HG03575 (cell line): ENCODE results near the gene SLC66A2.

Experiments used
- ATAC-seq: cut with Tn5 transposase; IDR thresholded peaks from one replicate; pipeline ENCODE4 v1.9.1; 2021; ENCODE audit not compliant: unreplicated experiment, insufficient number of reproducible peaks, low FRiP score; ENCODE audit errors: extremely low read depth

SLC66A2 gene

DNA sequence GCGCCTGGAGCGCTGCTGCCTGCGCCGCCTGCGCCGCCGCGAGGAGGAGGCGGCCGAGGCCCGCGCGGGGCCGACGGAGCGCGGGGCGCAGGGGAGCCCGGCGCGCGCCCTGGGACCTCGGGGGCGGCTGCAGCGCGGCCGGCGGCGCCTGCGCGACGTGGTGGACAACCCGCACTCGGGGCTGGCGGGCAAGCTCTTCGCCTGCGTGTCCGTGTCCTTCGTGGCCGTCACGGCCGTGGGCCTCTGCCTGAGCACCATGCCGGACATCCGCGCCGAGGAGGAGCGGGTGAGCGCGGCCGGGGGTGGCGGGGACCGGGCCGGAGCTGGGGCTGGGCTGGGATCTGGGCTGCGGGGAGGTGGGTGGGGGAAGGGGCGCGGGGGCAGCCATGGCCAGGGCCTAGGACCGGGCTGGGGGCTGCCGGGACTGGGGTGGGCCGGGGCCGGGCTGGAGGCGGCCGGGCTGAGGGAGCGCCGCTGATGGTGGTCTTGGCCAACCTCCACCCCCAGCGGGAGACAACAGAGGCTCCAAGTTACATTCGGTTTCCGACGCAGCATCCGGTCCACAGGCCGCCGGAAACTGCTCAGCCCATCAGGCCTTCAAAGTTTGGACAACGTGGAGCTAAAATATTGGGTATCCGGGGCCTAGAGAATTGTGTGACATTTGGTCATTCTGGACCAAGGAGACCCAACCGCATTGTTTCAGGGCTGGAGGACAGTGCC lies 87.3 kb downstream of the SLC66A2 start:
- no peak for ATAC-seq

DNA sequence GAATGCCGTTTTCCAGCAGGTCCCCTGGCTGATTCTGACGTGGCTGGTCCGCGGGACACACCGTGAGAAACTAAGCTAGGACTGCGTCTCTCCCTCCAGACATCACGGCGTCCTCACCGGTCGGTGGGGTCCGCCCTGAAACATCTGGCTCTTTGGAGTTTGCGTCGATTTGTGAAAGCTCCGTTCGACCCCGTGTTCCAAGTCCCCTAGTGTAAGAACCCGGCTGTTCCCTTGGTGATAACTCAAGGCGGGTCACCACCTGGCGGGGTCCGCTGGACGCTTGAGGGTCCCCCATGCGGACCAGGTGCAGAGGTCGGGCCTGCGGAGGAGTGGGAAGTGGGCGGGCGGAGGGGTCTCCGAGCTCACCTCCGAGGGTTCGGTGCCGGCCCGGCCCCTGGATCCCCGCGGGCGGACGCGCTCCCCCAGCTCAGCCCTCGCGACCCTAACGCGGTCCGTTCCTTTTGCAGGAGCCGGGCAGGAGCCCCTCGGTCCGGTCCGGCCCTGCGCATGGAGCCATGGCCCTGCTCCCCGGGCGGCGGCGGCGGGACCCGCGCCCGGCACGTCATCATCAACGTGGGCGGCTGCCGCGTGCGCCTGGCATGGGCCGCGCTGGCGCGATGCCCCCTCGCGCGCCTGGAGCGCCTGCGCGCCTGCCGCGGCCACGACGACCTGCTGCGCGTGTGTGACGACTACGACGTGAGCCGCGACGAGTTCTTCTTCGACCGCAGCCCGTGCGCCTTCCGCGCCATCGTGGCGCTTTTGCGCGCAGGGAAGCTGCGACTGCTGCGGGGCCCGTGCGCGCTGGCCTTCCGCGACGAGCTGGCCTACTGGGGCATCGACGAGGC lies 88.1 kb downstream of the SLC66A2 start:
- ATAC-seq, result no peak

DNA sequence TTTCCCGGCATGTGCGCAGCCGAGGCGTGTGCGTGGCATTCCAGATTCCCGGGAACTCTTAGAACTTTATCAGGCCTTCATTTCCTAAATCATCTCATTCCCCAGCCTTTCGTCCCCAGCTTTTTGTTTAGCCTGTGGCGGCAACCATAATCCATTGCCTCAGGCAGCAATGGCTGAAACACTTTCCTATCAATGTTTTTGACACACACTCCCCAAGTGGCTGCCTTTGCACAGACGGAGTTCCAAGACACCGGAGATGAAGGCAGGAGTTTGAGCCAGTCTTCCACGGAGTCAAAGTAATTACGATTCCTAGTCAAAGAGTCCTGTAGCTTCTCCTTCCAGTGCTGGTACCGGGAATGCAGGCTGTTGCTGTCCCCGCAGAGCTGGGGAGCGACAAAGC lies 88.9 kb downstream of the SLC66A2 start:
- no peak for ATAC-seq

DNA sequence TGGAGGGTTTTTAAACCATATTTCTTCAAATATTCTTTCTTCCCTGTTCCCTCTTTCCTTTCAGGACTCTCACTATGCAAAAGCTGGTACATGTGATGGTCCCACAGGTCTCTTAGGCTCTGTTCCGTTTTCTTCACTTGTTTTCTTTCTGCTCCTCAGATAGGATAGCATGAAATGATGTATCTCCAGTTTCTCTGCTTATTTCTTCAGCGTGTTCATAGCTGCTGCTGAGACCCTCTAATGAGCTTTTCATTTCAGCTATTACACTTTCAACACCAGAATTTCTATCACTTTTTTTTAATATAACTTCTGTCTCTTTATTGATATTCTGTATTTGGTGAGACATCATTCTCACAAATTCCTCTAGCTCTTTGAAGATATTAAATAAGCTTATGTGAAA lies 89.8 kb downstream of the SLC66A2 start:
- no peak for ATAC-seq

DNA sequence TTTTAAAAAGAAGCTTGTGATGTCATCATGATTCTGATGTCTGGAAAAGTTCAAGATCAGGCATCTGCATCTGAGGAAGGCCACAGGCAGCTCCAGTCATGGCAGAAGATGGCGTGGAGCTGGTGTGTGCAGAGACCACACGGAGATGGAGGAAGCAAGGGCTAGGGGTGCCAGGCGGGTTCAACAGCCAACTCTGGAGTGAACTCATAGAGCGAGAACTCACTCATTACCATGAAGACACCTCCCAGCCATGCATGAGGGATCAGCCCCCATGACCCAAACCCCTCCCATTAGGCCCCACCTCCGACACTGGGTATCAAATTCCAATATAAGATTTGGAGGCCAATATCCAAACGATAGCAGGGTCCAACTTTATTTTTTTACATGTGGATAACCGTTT lies 92.1 kb downstream of the SLC66A2 start:
- ATAC-seq, result no peak

DNA sequence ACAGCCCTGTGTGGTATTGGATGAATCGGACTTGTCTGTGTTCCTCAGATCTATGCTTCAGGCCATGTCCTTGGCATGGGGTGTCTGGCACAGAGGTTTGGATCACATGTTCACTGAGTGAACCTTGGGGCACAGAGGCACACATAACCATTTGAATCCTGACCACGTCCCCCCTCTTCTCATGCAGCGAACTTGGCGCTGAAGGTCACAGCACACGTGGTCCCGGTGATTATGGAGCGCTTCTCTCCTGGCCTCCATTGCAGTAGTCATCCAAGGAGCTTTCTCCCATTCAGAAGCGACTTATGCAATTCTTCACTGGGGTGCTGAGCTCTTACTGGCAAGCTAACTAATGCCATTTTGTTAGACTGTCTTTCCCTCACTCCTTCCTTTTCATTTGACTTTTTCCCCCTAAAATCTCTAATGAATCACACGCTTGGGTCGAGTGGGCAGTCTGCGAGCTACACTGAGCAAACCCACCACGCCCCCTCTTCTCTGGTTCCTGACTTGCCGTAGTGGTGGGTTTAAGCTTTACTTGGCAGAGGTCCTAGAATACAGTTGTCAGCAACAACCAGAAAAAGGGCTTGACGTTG lies 94.3 kb downstream of the SLC66A2 start:
- no peak for ATAC-seq

DNA sequence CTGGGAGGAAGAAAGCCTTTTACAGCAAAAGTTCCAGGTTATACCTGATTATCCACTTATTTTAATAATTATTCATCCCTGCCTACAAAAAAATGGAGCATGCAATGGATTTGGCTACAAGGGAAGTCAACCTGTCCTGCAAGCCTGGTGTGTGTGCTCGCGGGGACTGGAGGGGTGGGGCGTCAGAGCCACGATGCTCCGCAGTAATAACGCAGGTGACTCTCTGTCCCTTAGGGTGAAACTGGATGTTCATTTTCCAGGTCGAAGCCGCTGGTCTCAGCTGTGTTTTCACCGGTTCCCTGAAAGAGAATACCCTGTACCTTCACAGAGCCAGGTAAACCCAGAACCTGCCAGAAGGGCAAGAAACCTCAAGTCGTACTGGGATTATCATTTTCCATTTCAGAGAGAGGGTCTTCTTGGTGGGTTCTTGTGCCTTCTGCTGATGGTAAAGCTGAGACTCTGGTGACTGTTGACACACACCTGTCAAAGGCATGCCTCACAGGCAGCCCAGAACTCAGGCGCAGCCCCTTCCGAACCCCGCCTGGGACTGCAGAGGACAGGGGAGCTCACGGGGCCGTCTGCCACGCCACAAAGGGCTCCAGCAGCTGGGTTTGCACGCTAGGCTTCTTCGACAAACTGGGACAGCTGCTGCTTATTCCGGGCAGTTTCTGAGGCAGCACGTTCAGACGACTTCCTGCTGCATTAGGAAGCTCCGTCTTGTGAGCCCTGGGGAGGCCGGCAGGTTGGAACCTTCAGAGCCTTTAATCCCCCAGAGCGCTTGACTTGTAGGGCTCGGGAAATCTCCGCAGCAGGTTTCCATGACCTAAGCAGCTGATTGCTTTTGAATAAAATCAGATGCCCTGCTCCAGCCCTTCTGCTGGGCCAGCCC lies 95.1 kb downstream of the SLC66A2 start:
- no peak for ATAC-seq

DNA sequence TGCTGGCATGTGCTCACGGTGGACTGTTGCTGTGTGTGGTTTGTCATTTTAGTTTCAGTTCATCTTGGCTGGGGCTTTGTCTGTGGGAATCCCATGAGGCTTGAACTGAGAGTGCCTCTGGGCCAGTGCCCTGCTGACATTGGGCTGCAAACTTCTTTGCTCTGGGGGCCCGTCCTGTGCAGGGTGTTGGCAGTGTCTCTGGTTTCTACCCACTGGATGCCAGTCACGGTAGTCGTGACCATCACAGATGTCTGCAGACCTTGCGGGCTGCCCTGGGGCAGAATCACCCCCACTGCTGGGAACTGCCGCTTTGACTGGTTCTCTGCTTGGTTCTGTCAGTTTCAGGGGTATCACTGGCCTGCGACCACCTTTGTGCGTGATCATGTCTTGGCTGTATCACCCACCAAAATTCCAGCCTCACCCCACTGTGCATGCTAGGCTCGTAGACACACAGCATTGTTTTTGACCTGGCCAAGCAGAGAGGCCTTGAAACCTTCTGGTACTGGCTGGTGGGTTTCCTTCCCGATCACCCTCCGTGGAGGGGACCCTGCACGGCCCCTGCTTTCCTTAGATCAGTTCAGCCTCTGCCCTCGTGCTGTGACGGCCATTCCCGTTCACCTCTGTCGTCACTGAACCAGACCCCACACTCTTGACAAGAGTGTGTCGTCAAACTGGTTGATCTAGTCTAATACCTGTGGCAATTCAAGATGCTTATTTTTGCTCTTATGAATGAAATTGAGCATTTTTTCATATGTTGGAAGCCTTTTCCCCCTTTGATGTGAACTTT lies 96.1 kb downstream of the SLC66A2 start:
- ATAC-seq, result no peak

DNA sequence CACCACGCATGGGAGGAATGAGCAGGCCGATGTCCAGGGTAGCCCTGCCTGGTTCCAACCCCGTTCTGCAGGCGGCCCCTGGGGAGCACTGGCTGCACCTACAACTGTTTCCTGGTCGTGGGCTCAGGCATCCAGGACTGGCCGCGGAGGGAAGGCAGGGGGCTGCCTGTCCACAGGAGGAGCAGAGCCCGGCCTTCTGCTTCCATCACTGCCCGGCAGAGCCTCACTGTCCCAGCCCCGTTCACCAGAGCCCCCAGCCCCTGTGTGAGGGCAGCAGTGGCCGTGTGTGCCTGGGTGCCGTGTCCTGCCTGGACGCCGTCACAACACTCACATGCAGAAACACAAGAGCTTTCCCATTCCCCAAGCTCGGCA lies 97.5 kb downstream of the SLC66A2 start:
- ATAC-seq, result no peak

DNA sequence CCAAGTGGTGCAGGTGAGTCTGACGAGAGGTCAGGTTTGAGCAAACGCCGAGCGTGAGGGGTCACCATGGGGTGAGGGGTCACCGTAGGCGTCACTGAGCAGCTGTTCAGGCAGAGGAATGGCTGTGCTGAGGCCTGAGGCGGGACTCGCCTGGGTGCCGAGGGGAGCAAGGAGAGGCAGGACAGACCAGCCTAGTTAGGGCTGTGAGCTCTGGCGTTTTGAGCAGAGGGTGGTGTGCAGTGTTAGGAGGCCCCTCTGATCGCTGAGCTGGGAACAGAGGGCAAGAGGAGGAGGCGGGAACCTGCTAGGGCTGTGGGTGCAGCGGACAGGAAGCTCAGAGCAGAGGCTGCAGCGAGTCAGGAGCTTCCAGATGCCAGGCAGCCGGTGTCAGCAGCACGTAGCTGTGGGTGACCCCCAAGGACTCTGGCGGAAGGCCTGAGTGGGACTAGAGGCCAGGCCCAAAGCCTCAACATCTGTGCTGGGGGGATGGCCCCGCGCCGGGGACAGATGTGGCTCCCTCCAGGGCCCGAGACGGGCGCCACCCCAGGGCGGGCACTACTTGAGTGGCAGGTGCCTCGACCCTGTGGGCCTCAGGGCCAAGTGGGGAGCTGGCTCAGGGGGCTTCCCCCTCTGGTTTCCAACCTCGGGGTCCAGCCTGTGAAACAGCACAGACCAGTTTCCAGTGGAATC lies 98.0 kb downstream of the SLC66A2 start:
- no peak for ATAC-seq

DNA sequence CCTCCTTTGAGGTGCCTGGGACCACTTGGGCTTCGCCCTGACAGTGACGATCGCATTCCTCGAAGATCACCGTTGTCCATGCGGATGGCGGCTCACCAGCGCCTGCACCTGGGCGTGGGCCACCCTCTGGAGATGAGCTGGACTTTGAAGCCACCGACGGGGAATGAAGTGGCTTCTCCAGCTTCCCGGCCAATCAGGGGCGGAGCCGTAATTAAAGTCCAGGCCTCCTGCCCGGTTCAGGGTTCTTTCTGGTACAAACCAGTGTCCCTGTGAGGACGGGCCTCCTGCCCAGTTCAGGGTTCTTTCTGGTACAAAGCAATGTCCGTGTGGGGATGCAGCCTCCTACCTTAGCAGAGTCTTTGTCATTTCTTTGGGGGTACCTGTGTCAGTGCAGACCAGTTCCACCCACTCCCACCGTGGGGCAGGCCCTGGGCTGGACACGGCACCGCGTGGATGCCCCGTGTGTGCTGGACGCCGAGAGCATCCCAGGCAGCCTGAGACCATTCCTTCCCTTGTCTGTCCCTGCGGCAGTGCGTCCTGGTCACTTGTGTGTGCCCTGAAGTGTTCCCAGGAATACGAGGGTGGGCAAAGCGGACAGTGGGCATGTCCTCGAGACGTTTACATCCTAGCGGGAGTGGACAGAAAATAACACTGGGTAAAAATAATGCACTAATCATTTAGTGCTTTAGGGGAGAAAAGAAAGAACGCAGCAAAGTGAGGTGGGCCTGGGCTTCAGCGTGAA lies 98.7 kb downstream of the SLC66A2 start:
- no peak for ATAC-seq
